CMK (cell line): ENCODE data around the gene MAJIN.

ENCODE experiments used
- DNase-seq: peaks from one replicate; pipeline ENCODE4 v3.0.0-alpha.2; 2010; ENCODE audit warnings: low read depth

Gene MAJIN

GRCh38 chr11:64932324-64932723, 39.6 kb downstream of the MAJIN start:
- DNase-seq, result no peak

DNA sequence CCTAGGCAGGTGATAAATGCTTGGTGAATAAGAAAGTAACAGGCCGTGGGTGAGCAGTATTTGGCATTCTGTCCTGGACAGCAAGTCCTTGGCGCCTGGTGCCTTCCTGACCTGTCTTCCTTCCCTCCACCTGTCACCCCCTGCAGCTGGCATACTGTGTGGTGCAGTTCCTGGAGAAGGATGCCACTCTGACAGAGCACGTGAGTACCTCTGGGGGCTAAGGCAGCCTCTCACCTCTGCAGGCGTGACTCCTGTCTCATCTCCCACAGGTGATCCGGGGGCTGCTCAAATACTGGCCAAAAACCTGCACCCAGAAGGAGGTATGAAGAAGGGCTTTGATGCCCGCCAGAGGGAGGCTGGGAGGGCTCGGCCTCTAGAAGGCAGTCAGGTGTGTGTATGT, 40.6 kb downstream of the MAJIN start:
- DNase-seq, result no peak

GRCh38 chr11:64930340-64930739, 41.6 kb downstream of the MAJIN start:
- no peak for DNase-seq

GRCh38 chr11:64929625-64930024, 42.3 kb downstream of the MAJIN start:
- no peak for DNase-seq

DNA sequence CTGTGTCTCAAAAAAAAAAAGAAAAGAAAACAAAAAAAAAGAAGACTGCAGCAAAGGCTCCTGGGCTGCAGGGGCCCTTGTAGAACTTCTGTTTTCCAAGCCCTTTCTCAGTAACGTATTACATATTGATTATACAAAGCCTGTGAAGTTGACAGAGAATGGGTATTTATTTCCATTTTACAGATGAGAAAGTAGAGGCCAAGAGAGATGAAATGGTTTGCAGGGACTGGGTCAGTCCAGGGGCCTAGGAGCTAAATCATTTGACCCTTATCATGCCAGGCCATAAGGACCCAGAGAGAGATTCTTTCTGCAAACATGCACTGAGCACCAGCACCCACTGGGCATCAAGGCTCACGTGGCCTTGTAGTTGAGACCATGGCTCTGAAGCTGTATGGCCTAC, 43.0 kb downstream of the MAJIN start:
- no peak for DNase-seq

GRCh38 chr11:64926689-64927088, 45.2 kb downstream of the MAJIN start:
- DNase-seq, result no peak

- no peak for DNase-seq
Measured at GRCh38 chr11:64925536-64926436, 46.1 kb downstream of the MAJIN start.

- DNase-seq, result no peak
Measured at GRCh38 chr11:64924910-64925284, 47.0 kb downstream of the MAJIN start.

DNA sequence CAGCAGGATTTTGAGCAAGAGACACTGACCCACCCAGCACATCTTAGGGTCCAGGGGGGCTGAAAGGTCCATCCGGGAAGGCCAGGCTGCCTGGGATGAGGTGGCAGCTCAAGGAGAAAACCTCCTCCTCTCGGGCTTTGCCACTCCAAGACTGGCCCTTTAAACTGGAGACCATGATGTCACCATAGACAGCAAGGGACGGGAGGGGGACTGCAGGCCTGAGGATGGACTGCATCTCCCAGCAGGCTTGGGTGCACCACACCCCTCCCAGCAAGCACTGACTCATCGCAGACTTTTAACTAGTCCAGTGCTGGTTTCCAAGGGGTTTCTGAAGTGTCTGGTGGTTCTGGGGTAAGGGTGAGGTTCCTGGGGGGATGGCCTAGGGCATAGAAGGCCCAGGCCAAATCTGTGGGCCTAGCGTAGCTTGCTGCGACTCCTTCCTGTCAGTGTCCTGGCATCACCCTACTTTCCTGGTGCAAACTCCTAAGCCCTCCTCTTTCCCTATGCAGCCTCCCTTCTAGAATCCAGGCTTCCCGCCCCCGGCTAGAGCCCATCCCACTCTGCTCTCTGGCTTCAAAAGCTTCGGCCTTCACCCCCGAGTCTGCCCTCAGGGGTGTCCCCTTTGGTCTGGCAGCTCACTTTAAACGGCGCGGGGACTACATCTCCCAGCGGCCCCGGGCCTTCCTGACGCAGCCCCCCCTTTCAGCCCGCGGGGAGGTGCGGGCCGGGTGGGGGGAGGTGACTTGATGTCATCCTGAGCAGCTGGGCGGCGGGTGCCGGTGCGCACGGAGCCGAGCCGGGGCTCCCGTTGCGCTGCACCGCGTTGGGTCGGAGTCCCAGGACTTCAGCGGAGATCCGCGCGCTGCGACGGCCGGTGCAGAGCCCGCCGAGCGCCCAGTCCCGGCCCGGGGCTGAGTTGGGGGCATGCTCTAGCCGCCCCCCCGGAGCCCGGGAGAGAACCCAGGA, 47.7 kb downstream of the MAJIN start, which contains the start of gene PPP2R5B:
Gene PPP2R5B (plus strand): TSS at position 746 of the 966 bp plus-strand sequence. CDS start 1,046 bp downstream, outside the sequence.
- DNase-seq, result peak; percentile 43

- no peak for DNase-seq
Measured at GRCh38 chr11:64923151-64923661, 48.7 kb downstream of the MAJIN start.

DNA sequence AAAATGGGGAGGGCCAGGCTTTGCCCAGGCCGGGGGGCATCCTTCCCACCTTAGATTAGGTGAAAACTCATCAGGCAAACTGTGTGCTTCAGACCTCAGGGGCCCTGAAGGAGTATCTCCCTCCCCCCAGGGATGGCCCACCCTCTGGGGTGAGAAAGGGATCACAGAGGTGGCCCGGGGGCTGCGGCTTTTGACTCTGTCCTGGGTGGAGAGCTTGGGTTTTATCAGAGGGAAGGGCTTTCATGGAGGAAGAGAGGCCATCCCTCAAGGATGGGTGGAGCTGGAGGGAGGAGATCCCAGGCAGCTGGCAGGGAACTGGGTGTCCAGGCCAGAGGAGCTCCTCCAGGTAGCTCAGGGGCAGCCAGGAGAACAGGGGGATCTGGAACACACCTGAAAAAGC, 50.5 kb downstream of the MAJIN start:
- no peak for DNase-seq

- DNase-seq, result no peak
Measured at GRCh38 chr11:64920124-64920523, 51.8 kb downstream of the MAJIN start.

DNA sequence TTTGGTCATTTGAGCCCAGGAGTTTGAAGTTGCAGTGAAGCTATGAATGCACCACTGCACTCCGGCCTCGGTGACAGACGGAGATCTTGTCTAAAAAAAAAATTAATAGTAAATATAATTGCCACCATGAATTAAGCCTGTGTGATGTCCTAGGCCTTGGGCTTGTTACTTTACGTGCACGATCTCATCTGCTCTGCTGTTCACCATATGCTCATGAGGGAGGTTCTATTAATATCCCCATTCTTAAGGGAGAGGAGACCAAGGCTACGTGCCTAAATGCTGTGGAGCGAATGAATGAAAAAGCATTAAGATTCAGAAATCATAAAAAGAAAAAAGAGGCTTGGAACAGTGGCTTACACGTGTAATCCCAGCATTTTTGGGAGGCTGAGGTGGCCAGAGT, 52.3 kb downstream of the MAJIN start:
- no peak for DNase-seq

DNA sequence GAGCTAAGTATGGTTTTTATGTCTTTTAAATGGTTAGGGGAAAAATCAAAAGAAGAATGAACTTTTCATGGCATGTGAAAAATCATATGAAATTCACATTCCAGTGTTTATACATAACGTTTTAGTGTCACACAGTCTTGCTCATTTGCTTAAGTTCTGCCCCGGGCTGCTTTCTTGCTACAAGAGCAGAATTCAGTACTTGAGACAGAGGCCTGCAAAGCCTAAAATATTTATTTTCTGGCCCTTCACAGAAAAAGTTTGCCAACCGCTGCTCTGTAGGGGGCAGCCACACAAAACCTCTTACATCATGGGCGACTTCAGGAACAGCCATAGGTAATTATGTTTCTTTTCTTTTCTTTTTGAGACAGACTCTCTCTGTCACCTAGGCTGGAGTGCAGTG, 53.9 kb downstream of the MAJIN start:
- no peak for DNase-seq

DNA sequence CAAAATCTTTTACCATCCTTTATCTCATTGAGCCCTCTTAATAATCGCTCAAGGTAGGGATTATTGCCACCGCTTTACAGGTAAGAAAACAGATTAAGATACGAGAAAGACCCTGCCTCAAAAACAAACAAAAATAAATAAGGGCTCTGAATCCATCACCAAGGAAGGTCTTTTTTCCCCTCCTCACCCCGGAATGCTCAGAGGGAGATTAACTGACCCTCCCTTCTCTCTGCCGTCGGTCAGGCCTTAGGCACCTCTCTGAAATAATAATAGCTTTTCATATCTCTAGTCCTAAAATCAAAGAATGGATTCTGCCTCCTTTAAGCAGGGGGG, 54.3 kb downstream of the MAJIN start:
- DNase-seq, result no peak

DNA sequence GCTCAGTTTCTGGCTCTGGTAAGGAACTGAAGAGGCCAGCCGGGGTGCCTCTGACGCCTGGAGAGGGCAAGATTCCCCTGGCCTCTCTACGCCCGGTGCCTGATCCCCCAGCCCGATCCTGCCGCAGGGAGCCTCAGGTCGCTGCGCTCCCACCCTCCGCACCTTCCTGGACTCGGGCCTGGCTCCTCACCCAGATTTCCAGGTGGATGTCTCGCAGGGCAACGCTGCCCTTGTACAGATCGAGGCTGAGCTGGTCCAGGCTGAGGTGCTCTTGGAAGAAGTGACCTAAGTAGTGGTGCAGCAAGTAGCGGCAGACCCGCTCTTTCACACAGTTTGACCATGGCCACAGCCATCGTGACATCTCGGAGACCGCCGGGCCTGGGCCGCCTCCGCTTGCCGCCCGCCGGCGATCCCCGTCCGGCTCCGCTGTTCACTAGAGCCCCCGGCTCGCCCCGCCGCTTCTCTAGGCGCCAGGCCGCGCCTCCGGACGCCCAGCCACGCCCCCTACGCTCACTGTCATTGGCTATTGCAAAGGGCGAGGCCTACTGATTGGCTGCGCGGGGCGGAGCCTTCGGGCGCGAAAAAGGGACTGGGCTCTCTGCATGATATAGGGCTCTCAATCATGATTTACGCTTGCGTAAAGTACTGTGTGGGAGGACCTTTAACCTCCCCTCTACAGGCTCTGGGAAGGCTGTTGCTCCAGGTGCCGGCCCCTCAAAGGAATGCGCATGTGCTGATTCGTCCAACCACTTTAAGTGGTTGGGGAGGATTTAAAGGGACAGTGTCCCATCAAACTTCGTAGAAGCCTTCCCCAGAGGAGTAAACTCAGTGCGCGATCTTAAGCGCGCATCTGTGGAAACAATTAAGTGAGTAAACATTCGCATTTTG, 54.9 kb downstream of the MAJIN start, which contains the start of gene ATG2A:
Gene ATG2A (minus strand): TSS at position 435 of the 888 bp plus-strand sequence. CDS start 74 bp downstream, at position 361.
- peak; percentile 94 for DNase-seq

DNA sequence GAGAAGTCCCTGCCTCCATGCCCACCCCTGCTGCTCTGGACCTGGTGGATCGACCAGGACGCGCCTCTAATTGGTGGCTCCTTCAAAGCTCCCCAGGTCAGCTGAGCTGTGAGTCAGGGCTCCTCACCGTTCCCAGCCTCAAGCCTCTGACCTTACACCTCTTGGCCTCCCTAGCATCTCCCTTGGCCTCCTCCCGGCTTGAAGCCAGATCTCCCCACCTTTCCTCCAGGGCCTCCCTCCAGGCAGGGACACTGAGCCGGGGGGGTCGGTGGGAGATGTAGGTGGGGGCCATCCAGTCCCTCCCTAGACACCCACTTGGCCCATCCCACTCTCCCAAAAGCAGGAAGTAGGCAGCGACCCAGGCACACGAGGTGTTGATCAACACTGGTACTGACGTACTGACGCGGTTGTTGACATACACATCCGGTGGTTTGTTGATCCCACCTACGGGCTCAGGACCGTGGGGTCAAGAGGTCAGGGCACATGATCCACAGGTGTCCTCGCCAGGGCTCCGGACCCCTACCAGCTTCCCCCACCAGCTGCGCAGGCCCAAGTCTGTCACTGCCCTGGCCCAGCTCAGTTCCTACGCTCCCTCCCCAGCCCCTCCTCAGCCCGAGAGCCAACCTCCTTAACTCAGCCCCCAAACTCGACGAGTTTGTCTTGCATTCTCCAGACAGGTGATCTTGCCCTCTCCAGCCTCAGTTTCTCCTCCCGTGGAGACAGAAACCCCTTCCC, 55.7 kb downstream of the MAJIN start:
- DNase-seq, result no peak

- no peak for DNase-seq
Measured at GRCh38 chr11:64915376-64915887, 56.5 kb downstream of the MAJIN start.

- no peak for DNase-seq
Measured at GRCh38 chr11:64914123-64914522, 57.8 kb downstream of the MAJIN start.

GRCh38 chr11:64913171-64913727, 58.7 kb downstream of the MAJIN start:
- DNase-seq, result no peak
